HEK293 (cell line): Measurements from ENCODE around the gene YIPF2.

Experiments
- CTCF ChIA-PET: fragments of 350-600 bp; formaldehyde crosslinking; extraction: SDS; loops from one replicate; lab custom pipeline; 2021; ENCODE audit warnings: antibody characterized with exemption; lab: Yijun Ruan, JAX
- POLR2A ChIA-PET: fragments of 300-600 bp; formaldehyde crosslinking; extraction: SDS; loops from one replicate; lab custom pipeline; 2020; ENCODE audit warnings: antibody characterized with exemption, inconsistent platforms; lab: Yijun Ruan, JAX
- H3K27ac ChIP-seq: fragments of 200-500 bp; sonication (Bioruptor generic); 2 replicates; pipeline ENCODE4 v1.5.1; 2014; ENCODE audit warnings: low read depth, low read length, control low read depth, inconsistent platforms; ENCODE audit errors: extremely low read depth
- H3K36me3 ChIP-seq, 2 experiments: fragments of 200-500 bp in 1 of 2; sonication (Bioruptor generic) in 1 of 2; 1 replicate in 1 of 2; 2 replicates in 1 of 2; pipeline ENCODE4 v1.5.1; 2014 to 2017; ENCODE audit warnings: inconsistent platforms in 2 of 2, low read length in 2 of 2; ENCODE audit not compliant: control insufficient read depth in 2 of 2, insufficient read depth in 1 of 2
- H3K4me1 ChIP-seq: fragments of 200-500 bp; sonication (Bioruptor generic); 2 replicates; pipeline ENCODE4 v1.5.1; 2014; ENCODE audit warnings: mild to moderate bottlenecking, low read length, inconsistent platforms; ENCODE audit not compliant: control insufficient read depth, insufficient read depth
- H3K4me3 ChIP-seq: 2 replicates; pipeline ENCODE4 v1.5.1; 2011; ENCODE audit warnings: low read depth, mild to moderate bottlenecking, control low read depth, low read length, moderate library complexity
- H3K9me3 ChIP-seq: fragments of 200-500 bp; sonication (Bioruptor generic); 2 replicates; pipeline ENCODE4 v1.5.1; 2014; ENCODE audit warnings: low read depth, low read length, inconsistent platforms; ENCODE audit not compliant: control insufficient read depth, insufficient read depth
- GFI1B ChIP-seq: fragments of 450-650 bp; formaldehyde crosslinking; IDR thresholded peaks from 2 replicates; pipeline ENCODE4 v1.5.1; 2016; ENCODE audit warnings: missing biosample characterization, missing genetic modification characterization
- GLIS1 ChIP-seq: fragments of 450-650 bp; formaldehyde crosslinking; IDR thresholded peaks from 2 replicates; pipeline ENCODE4 v1.5.1; 2016; ENCODE audit warnings: missing biosample characterization, missing genetic modification characterization
- INSM2 ChIP-seq: fragments of 450-650 bp; formaldehyde crosslinking; IDR thresholded peaks from 2 replicates; pipeline ENCODE4 v1.5.1; 2016; ENCODE audit warnings: missing biosample characterization, missing genetic modification characterization
- KLF10 ChIP-seq: fragments of 450-650 bp; IDR thresholded peaks from 2 replicates; pipeline ENCODE4 v1.5.1; 2018; ENCODE audit warnings: missing biosample characterization, mild to moderate bottlenecking, missing genetic modification characterization
- KLF7 ChIP-seq: fragments of 450-650 bp; formaldehyde crosslinking; IDR thresholded peaks from 2 replicates; pipeline ENCODE4 v1.5.1; 2016; ENCODE audit warnings: missing biosample characterization, missing genetic modification characterization, borderline replicate concordance
- OSR2 ChIP-seq: fragments of 450-650 bp; formaldehyde crosslinking; IDR thresholded peaks from 2 replicates; pipeline ENCODE4 v1.5.1; 2016; ENCODE audit warnings: missing biosample characterization, missing genetic modification characterization
- REPIN1 ChIP-seq: fragments of 450-650 bp; formaldehyde crosslinking; IDR thresholded peaks from 2 replicates; pipeline ENCODE4 v1.5.1; 2017; ENCODE audit warnings: missing biosample characterization, missing genetic modification characterization, low read depth
- REST ChIP-seq: fragments of 450-650 bp; formaldehyde crosslinking; IDR thresholded peaks from 2 replicates; pipeline ENCODE4 v1.5.1; 2016; ENCODE audit warnings: missing biosample characterization, missing genetic modification characterization
- SALL2 ChIP-seq: fragments of 450-650 bp; formaldehyde crosslinking; IDR thresholded peaks from 2 replicates; pipeline ENCODE4 v1.5.0; 2017; ENCODE audit warnings: missing biosample characterization, mild to moderate bottlenecking, missing genetic modification characterization, borderline replicate concordance
- SCRT1 ChIP-seq: fragments of 450-650 bp; formaldehyde crosslinking; IDR thresholded peaks from 2 replicates; pipeline ENCODE4 v1.5.1; 2016; ENCODE audit warnings: missing biosample characterization, missing genetic modification characterization, borderline replicate concordance
- SP3 ChIP-seq: fragments of 450-650 bp; formaldehyde crosslinking; IDR thresholded peaks from 2 replicates; pipeline ENCODE4 v1.5.1; 2016; ENCODE audit warnings: missing biosample characterization, missing genetic modification characterization
- YY2 ChIP-seq: fragments of 450-650 bp; formaldehyde crosslinking; IDR thresholded peaks from 2 replicates; pipeline ENCODE4 v1.5.1; 2016; ENCODE audit warnings: missing biosample characterization, missing genetic modification characterization
- ZBTB26 ChIP-seq: fragments of 450-650 bp; formaldehyde crosslinking; optimal IDR thresholded peaks from 2 replicates; pipeline ENCODE3; 2016; ENCODE audit warnings: missing biosample characterization, mild to moderate bottlenecking, missing genetic modification characterization
- ZNF184 ChIP-seq: fragments of 450-650 bp; IDR thresholded peaks from 2 replicates; pipeline ENCODE4 v1.5.1; 2018; ENCODE audit warnings: missing biosample characterization, mild to moderate bottlenecking, missing genetic modification characterization
- ZNF2 ChIP-seq: fragments of 450-650 bp; formaldehyde crosslinking; IDR thresholded peaks from 2 replicates; pipeline ENCODE4 v1.5.1; 2016; ENCODE audit warnings: missing biosample characterization, missing genetic modification characterization
- ZNF324 ChIP-seq: fragments of 450-650 bp; formaldehyde crosslinking; IDR thresholded peaks from 2 replicates; pipeline ENCODE4 v1.5.1; 2016; ENCODE audit warnings: missing biosample characterization, missing genetic modification characterization
- ZNF366 ChIP-seq: fragments of 450-650 bp; formaldehyde crosslinking; conservative IDR thresholded peaks from 2 replicates; pipeline ENCODE4 v1.5.1; 2016; ENCODE audit warnings: missing biosample characterization, missing genetic modification characterization
- ZNF404 ChIP-seq: fragments of 450-650 bp; formaldehyde crosslinking; IDR thresholded peaks from 2 replicates; pipeline ENCODE4 v1.5.1; 2017; ENCODE audit warnings: missing biosample characterization, missing genetic modification characterization
- ZNF473 ChIP-seq: fragments of 450-650 bp; formaldehyde crosslinking; IDR thresholded peaks from 2 replicates; pipeline ENCODE4 v1.5.1; 2017; ENCODE audit warnings: missing biosample characterization, missing genetic modification characterization
- ZNF610 ChIP-seq: fragments of 450-650 bp; formaldehyde crosslinking; IDR thresholded peaks from 2 replicates; pipeline ENCODE4 v1.5.1; 2016; ENCODE audit warnings: missing biosample characterization, missing genetic modification characterization, borderline replicate concordance
- ZNF621 ChIP-seq: fragments of 450-650 bp; formaldehyde crosslinking; IDR thresholded peaks from 2 replicates; pipeline ENCODE4 v1.5.1; 2017; ENCODE audit warnings: missing biosample characterization, missing genetic modification characterization
- ZNF629 ChIP-seq: fragments of 450-650 bp; formaldehyde crosslinking; IDR thresholded peaks from 2 replicates; pipeline ENCODE4 v1.5.1; 2017; ENCODE audit warnings: missing biosample characterization, missing genetic modification characterization
- ZNF660 ChIP-seq: fragments of 450-650 bp; IDR thresholded peaks from 2 replicates; pipeline ENCODE4 v1.5.1; 2018; ENCODE audit warnings: missing biosample characterization, mild to moderate bottlenecking, missing genetic modification characterization
- ZNF701 ChIP-seq: fragments of 450-650 bp; formaldehyde crosslinking; IDR thresholded peaks from 2 replicates; pipeline ENCODE4 v1.5.1; 2016; ENCODE audit warnings: missing biosample characterization, missing genetic modification characterization
- ZNF76 ChIP-seq: fragments of 450-650 bp; formaldehyde crosslinking; IDR thresholded peaks from 2 replicates; pipeline ENCODE4; 2016; ENCODE audit warnings: low read depth, missing biosample characterization, missing genetic modification characterization, borderline replicate concordance
- ZNF776 ChIP-seq: fragments of 450-650 bp; formaldehyde crosslinking; IDR thresholded peaks from 2 replicates; pipeline ENCODE4 v1.5.0; 2017; ENCODE audit warnings: missing biosample characterization, missing genetic modification characterization, borderline replicate concordance
- ZNF777 ChIP-seq: fragments of 450-650 bp; formaldehyde crosslinking; IDR thresholded peaks from 2 replicates; pipeline ENCODE4 v1.5.1; 2017; ENCODE audit warnings: missing biosample characterization, missing genetic modification characterization, borderline replicate concordance
- ZNF785 ChIP-seq: fragments of 450-650 bp; formaldehyde crosslinking; IDR thresholded peaks from 2 replicates; pipeline ENCODE4 v1.5.1; 2016; ENCODE audit warnings: missing biosample characterization, missing genetic modification characterization
- ZSCAN5A ChIP-seq: fragments of 450-650 bp; formaldehyde crosslinking; IDR thresholded peaks from 2 replicates; pipeline ENCODE4 v1.5.1; 2016; ENCODE audit warnings: missing biosample characterization, missing genetic modification characterization
- ZXDB ChIP-seq: fragments of 450-650 bp; formaldehyde crosslinking; IDR thresholded peaks from 2 replicates; pipeline ENCODE4 v1.5.1; 2016; ENCODE audit warnings: missing biosample characterization, missing genetic modification characterization

The YIPF2 gene

GRCh38 chr19:10928563-10929401 is at the start of gene YIPF2, which contains the start of gene TIMM29:
Gene YIPF2 (minus strand): TSS chr19:10928639. CDS start chr19:10928410, 229 bp downstream.
Gene TIMM29 (plus strand): TSS chr19:10928811. CDS start chr19:10928823, 12 bp downstream.
- CTCF ChIA-PET: interaction anchor here (2.7 kb wide), 1 partner anchor 13 kb away, joined by 16 read pairs; no protein-coding TSS in a partner anchor
- H3K4me1 ChIP-seq: peaks cover 8% of the 10 kb centered on the region
- peak within 1 kb of the TSS; percentile 80 for H3K27ac ChIP-seq
- peaks cover 14 to 52% of the 10 kb centered on the region in 2 experiments for H3K36me3 ChIP-seq
- peak within 1 kb of the TSS; percentile 68 for H3K4me3 ChIP-seq
- POLR2A ChIA-PET: no interaction called here
- no peaks in the 10 kb centered on the region for H3K9me3 ChIP-seq
- 0 out of 2 replicates have a peak, but pooled peaks have one; percentile 28 for TF ChIP-seq ZNF184 (tag by site-specific recombination)
- TF ChIP-seq REPIN1 (tag by site-specific recombination): 0 out of 2 replicates have a peak, but pooled peaks have one; percentile 39
- peak; percentile 44; the same call in 1 of the 2 replicates for TF ChIP-seq GLIS1 (tag by site-specific recombination)
- no peak for TF ChIP-seq OSR2 (tag by site-specific recombination)
- peak; percentile 79 for TF ChIP-seq ZNF76 (tag by site-specific recombination)
- peak; percentile 94 for TF ChIP-seq YY2 (tag by site-specific recombination)
- peak; percentile 89 for TF ChIP-seq ZBTB26 (tag by site-specific recombination)
- peak; percentile 82 for TF ChIP-seq ZNF324
- peak; percentile 71 for TF ChIP-seq ZNF2 (tag by site-specific recombination)
- peak; percentile 71 for TF ChIP-seq INSM2
- TF ChIP-seq ZSCAN5A: 0 out of 2 replicates have a peak, but pooled peaks have one; percentile 10
- TF ChIP-seq ZNF610 (tag by site-specific recombination): peak; percentile 77; the same call in 1 of the 2 replicates
- no peak for TF ChIP-seq SALL2
- peak; percentile 98 for TF ChIP-seq ZNF660 (tag by site-specific recombination)
- no peak for TF ChIP-seq ZNF473 (tag by site-specific recombination)
- peak; percentile 66 for TF ChIP-seq SP3 (tag by site-specific recombination)
- peak; percentile 83 for TF ChIP-seq ZNF629 (tag by site-specific recombination)
- peak; percentile 63 for TF ChIP-seq KLF10
- no peak for TF ChIP-seq GFI1B (tag by site-specific recombination)
- TF ChIP-seq KLF7: 0 out of 2 replicates have a peak, but pooled peaks have one; percentile 30
- TF ChIP-seq REST: peak; percentile 46; the same call in 1 of the 2 replicates
- no peak for TF ChIP-seq ZNF404 (tag by site-specific recombination)
- TF ChIP-seq ZXDB (tag by site-specific recombination): peak; percentile 91
- peak; percentile 29; the same call in 1 of the 2 replicates for TF ChIP-seq ZNF777 (tag by site-specific recombination)
- no peak for TF ChIP-seq ZNF701 (tag by site-specific recombination)
- 0 out of 2 replicates have a peak, but pooled peaks have one; percentile 22 for TF ChIP-seq ZNF366 (tag by site-specific recombination)
- TF ChIP-seq ZNF621 (tag by site-specific recombination): no peak
- 0 out of 2 replicates have a peak, but pooled peaks have one; percentile 15 for TF ChIP-seq ZNF776 (tag by site-specific recombination)
- peak; percentile 60; the same call in 1 of the 2 replicates for TF ChIP-seq ZNF785 (tag by site-specific recombination)
- TF ChIP-seq SCRT1 (tag by site-specific recombination): peak; percentile 71; the same call in 1 of the 2 replicates
